Ishikawa (cell line): ENCODE data around the gene FAM151B.

Source experiments
- EGR1 ChIP-seq: IDR thresholded peaks from 2 replicates; pipeline ENCODE4 v1.6.1; 2012
- EP300 ChIP-seq: IDR thresholded peaks from 2 replicates; pipeline ENCODE4 v1.6.1; 2012; ENCODE audit warnings: borderline replicate concordance
- NFIC ChIP-seq: IDR thresholded peaks from 2 replicates; pipeline ENCODE4 v1.6.1; 2012
- TAF1 ChIP-seq: IDR thresholded peaks from 2 replicates; pipeline ENCODE4 v1.6.1; 2012; ENCODE audit warnings: low read depth, mild to moderate bottlenecking
- TCF12 ChIP-seq: IDR thresholded peaks from 2 replicates; pipeline ENCODE4 v1.6.1; 2012; ENCODE audit warnings: low read depth
- TEAD4 ChIP-seq: IDR thresholded peaks from 2 replicates; pipeline ENCODE4 v1.6.1; 2012
- YY1 ChIP-seq: IDR thresholded peaks from 2 replicates; pipeline ENCODE4 v1.6.1; 2012; ENCODE audit warnings: low read depth
- ZBTB7A ChIP-seq: IDR thresholded peaks from 2 replicates; pipeline ENCODE4 v1.6.1; 2012; ENCODE audit warnings: low read depth
- TF ChIP-seq, protein P1 (sequence below): IDR thresholded peaks from 2 replicates; pipeline ENCODE4 v1.6.1; 2012
- TF ChIP-seq, protein P2 (sequence below): IDR thresholded peaks from 2 replicates; pipeline ENCODE4 v1.6.1; 2012; ENCODE audit warnings: low read depth, mild to moderate bottlenecking
- TF ChIP-seq, protein P3 (sequence below): IDR thresholded peaks from 2 replicates; pipeline ENCODE4 v1.6.1; 2012

DNA sequence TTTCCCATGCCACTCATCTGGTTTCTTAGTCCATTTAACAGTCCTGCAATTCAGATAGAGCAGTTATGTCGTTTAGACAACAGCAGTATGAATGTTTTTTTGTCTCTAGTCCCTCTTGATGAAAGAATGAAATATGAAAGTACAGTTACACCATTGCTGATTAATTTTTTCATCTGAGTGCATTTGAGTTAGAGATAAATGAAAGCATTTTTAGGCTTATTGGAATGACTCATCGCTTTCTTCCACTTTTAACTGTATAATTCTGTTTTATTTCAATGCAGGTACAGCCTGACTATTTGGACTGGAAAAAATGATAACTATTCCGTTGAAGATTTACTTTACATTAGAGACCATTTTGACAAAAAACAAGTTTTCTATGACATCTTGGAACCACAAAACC, 53.5 kb downstream of the FAM151B start:
- no peak for TF ChIP-seq NFIC
- no peak for TF ChIP-seq TCF12
- TF ChIP-seq EGR1: no peak
- TF ChIP-seq YY1: no peak
- TF ChIP-seq EP300: no peak
- TF ChIP-seq, protein P1, sequence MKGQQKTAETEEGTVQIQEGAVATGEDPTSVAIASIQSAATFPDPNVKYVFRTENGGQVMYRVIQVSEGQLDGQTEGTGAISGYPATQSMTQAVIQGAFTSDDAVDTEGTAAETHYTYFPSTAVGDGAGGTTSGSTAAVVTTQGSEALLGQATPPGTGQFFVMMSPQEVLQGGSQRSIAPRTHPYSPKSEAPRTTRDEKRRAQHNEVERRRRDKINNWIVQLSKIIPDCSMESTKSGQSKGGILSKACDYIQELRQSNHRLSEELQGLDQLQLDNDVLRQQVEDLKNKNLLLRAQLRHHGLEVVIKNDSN: no peak
- TF ChIP-seq, protein P2, sequence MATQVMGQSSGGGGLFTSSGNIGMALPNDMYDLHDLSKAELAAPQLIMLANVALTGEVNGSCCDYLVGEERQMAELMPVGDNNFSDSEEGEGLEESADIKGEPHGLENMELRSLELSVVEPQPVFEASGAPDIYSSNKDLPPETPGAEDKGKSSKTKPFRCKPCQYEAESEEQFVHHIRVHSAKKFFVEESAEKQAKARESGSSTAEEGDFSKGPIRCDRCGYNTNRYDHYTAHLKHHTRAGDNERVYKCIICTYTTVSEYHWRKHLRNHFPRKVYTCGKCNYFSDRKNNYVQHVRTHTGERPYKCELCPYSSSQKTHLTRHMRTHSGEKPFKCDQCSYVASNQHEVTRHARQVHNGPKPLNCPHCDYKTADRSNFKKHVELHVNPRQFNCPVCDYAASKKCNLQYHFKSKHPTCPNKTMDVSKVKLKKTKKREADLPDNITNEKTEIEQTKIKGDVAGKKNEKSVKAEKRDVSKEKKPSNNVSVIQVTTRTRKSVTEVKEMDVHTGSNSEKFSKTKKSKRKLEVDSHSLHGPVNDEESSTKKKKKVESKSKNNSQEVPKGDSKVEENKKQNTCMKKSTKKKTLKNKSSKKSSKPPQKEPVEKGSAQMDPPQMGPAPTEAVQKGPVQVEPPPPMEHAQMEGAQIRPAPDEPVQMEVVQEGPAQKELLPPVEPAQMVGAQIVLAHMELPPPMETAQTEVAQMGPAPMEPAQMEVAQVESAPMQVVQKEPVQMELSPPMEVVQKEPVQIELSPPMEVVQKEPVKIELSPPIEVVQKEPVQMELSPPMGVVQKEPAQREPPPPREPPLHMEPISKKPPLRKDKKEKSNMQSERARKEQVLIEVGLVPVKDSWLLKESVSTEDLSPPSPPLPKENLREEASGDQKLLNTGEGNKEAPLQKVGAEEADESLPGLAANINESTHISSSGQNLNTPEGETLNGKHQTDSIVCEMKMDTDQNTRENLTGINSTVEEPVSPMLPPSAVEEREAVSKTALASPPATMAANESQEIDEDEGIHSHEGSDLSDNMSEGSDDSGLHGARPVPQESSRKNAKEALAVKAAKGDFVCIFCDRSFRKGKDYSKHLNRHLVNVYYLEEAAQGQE: no peak
- TF ChIP-seq TAF1: no peak
- TF ChIP-seq, protein P3, sequence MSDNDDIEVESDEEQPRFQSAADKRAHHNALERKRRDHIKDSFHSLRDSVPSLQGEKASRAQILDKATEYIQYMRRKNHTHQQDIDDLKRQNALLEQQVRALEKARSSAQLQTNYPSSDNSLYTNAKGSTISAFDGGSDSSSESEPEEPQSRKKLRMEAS: no peak
- TF ChIP-seq TEAD4: no peak
- TF ChIP-seq ZBTB7A: no peak
